D721Med (cell line): ENCODE measurements around the gene PIGT.

Source experiments
- DNase-seq: peaks from one replicate; pipeline ENCODE4 v3.0.0; 2011; ENCODE audit warnings: low spot score; ENCODE audit not compliant: insufficient read length
- FAIRE-seq: peaks from 2 replicates; lab custom pipeline; 2011; peaks lifted over from hg19 to GRCh38; lab: Jason Lieb, UNC
- TF ChIP-seq, protein P1 (sequence below): IDR thresholded peaks from 2 replicates; pipeline ENCODE4 v1.5.1; 2012; ENCODE audit warnings: mild to moderate bottlenecking, control low read depth; ENCODE audit not compliant: insufficient read depth; ENCODE audit errors: missing control alignments

Gene PIGT

DNA sequence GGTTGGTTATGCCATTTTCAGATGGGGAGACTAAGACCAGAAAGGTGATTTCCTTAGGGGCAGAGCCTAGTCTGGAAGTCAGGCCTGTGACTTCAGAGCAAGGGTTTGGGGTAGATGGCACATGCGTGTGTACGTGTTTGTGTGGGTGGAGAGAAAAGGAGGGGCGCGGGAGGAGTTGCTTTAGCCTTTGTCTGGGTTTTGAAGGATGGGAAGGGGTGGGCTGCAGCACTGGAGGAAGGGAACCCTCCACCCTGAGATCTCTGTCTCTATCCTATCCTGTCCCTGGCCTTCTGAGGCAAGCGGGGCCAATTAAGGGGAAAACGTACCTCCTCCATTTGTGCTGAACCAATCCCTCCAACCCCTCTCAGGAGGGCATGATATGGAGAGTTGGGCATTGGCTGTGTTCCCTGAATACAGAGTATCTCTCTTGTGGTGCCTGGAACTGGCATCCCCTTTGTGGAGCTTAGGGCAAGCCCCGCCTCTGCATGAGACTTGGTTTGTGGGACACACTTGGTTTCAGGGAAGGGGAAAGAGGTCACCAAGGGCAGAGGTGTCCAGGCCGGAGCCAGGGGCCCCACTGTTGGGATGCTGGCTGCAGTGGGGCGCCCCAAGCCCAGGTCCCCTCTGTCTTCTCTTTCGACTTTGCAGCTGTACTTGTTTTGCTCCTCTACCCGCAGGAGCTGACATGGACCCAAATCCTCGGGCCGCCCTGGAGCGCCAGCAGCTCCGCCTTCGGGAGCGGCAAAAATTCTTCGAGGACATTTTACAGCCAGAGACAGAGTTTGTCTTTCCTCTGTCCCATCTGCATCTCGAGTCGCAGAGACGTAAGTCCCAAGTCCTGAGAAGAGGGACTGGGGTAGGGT, 7.9 kb upstream of the PIGT start, which contains the start of gene DBNDD2:
Gene DBNDD2 (plus strand): TSS at position 507 of the 863 bp plus-strand sequence. CDS start 179 bp downstream, at position 686.
- no peak for FAIRE-seq
- DNase-seq, result no peak
- TF ChIP-seq, protein P1, sequence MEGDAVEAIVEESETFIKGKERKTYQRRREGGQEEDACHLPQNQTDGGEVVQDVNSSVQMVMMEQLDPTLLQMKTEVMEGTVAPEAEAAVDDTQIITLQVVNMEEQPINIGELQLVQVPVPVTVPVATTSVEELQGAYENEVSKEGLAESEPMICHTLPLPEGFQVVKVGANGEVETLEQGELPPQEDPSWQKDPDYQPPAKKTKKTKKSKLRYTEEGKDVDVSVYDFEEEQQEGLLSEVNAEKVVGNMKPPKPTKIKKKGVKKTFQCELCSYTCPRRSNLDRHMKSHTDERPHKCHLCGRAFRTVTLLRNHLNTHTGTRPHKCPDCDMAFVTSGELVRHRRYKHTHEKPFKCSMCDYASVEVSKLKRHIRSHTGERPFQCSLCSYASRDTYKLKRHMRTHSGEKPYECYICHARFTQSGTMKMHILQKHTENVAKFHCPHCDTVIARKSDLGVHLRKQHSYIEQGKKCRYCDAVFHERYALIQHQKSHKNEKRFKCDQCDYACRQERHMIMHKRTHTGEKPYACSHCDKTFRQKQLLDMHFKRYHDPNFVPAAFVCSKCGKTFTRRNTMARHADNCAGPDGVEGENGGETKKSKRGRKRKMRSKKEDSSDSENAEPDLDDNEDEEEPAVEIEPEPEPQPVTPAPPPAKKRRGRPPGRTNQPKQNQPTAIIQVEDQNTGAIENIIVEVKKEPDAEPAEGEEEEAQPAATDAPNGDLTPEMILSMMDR, result no peak

DNA sequence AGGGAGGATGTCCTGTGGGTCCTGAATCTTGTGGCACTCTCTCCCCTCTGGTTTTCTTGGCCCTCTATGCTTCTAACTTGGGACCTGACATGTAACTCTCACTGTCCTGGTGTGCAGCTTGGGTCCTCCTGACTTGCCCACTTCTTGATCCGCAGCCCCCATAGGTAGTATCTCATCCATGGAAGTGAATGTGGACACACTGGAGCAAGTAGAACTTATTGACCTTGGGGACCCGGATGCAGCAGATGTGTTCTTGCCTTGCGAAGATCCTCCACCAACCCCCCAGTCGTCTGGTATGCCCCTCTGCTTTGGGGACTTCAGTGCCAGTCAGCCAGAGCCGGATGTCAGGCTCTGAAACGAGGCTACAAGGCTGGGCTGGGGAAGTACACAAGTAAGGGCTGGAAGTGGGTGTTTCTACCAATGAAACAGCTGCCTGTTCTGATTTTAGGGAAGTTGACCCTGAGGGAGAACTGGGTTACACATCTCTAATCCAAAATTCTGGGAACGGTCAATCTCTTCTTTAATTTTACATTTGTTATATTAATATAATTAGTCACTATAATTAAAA, 7.2 kb upstream of the PIGT start:
- TF ChIP-seq, protein P1, result no peak
- no peak for FAIRE-seq
- DNase-seq, result no peak

DNA sequence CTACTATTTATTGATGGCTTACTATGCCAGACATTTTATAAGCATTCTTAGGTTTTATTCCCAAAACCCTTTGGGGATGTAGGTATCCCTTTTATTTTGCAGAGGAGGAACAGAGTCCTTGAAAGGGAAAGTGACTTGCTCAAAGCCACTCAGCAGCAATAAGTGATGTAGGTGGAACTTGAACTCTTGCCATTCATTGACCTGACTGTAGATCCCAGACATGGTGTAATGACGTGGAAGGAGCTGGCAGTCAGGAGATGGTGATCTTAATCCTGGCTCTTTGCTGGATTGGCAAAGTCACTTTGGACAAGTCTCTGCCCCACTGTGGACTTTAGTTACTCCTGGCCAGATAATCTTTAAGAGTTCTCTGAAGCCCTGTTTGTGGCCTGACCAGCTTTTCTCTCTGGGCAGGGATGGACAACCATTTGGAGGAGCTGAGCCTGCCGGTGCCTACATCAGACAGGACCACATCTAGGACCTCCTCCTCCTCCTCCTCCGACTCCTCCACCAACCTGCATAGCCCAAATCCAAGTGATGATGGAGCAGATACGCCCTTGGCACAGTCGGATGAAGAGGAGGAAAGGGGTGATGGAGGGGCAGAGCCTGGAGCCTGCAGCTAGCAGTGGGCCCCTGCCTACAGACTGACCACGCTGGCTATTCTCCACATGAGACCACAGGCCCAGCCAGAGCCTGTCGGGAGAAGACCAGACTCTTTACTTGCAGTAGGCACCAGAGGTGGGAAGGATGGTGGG, 6.2 kb upstream of the PIGT start:
- TF ChIP-seq, protein P1, result no peak
- DNase-seq (no peak), FAIRE-seq (no peak)

DNA sequence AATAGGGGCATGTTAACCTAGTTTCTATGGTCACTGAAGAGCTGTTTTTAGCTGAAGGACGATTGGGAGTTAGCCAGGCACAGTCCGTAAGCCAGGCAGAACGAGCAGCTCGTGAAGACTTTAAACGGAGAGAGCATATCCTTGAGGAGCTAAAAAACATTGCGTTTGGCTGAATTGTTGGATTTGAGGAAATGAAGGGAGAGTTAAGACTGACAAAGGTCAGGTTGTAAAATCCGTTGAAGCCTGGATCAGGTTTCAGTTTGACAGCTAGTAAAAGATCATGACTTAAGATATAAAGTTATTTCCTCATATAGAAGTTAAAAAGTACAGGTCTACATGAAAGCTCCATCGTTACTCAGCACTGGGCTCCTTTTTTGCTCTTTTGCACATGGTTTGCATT, 5.1 kb upstream of the PIGT start:
- FAIRE-seq, result no peak
- no peak for DNase-seq
- TF ChIP-seq, protein P1, result no peak

DNA sequence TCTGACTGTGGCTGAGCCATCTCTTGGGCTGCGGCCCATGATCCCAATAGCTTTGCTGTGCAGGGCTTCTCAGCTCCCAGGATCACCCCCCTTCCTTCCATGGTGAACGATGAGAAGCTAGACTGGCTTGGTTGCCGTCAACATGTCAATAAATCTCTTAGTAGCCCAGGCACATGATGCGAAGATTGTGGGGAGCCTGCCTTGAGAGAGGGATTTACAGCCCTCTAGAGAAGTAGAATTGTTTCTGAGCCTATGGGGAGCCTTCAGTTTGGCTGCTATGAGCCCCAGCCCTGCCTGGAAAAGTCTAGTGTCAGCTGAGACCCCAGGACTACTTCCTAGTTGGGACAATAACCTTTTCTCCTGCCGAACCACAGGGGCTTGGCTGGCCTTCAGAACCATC, 3.3 kb upstream of the PIGT start:
- FAIRE-seq, result no peak
- DNase-seq, result no peak
- TF ChIP-seq, protein P1, result no peak

DNA sequence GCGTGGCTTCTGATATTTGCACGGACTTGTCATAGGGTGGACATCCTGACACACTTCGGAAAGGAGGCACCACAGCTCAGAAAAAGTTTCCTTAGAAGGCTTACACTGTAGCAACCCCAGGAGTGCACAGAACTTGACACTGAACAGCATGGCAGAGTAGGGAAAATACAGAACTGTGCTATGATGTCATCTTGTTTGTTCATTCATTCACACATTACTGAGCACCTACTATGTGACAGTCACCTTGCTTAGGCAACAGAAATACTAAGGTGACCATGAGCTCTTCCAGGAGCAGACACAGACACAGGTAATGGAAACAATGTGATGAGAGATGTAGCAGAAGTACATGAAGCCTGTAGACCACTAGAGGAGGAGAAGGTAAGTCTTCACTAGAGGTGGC, 2.5 kb upstream of the PIGT start:
- DNase-seq, result no peak
- TF ChIP-seq, protein P1, result no peak
- FAIRE-seq, result no peak

DNA sequence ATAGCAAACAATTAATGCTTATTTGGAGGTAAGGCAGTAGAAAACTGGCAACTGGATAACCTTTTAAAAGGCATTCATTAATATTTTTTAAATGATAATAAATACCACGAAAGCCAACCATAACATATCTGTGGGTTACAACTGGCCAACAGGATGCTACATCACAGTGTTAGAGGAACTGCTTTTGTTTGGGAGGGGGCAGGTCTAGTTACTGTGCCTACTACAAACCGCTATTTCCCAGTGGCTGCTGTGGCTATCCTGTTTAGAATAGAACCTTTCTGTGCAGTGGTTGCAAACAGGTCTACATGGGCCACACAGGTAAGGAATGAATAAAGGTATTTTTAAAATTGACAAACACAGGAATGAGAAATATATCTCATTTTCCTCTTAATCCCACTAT, 976 bp downstream of the PIGT start:
- TF ChIP-seq, protein P1, result no peak
- no peak for FAIRE-seq

More for the DNA sequence above, 976 bp downstream of the PIGT start:
- DNase-seq, result no peak
